Mesendoderm (in vitro differentiated cells): ENCODE data around the gene SLC33A1.
"Not testable (repeated sequence)": the region's sequence is repeated elsewhere in the genome, so short reads cannot be mapped to it uniquely, and the experiment has no call there.

Source experiments
- DNase-seq: peaks from one replicate; pipeline ENCODE4 v3.0.0; 2013
- H2AK5ac ChIP-seq: 2 replicates; pipeline ENCODE4 v1.6.1; 2013; ENCODE audit warnings: low read length, inconsistent platforms
- H2BK120ac ChIP-seq: 2 replicates; pipeline ENCODE4 v1.6.1; 2013; ENCODE audit warnings: low read depth, mild to moderate bottlenecking, low read length, moderate library complexity, mixed read lengths
- H2BK15ac ChIP-seq: replicated peaks from 2 replicates; pipeline ENCODE4 v1.6.1; 2013; ENCODE audit warnings: low read depth, mild to moderate bottlenecking, moderate library complexity
- H2BK5ac ChIP-seq: 2 replicates; pipeline ENCODE4 v1.6.1; 2013; ENCODE audit warnings: low read length, inconsistent platforms
- H3K18ac ChIP-seq: 2 replicates; pipeline ENCODE4 v1.6.1; 2013; ENCODE audit warnings: mild to moderate bottlenecking, low read length, mixed read lengths
- H3K23ac ChIP-seq: one replicate; pipeline ENCODE4 v1.6.1; 2013; ENCODE audit warnings: low read length
- H3K27ac ChIP-seq: 2 replicates; pipeline ENCODE4 v1.5.1; 2013; ENCODE audit warnings: low read depth, mild to moderate bottlenecking, inconsistent platforms, low read length, moderate library complexity
- H3K27me3 ChIP-seq: 2 replicates; pipeline ENCODE4 v1.6.1; 2013; ENCODE audit warnings: low read length, control low read depth, mild to moderate bottlenecking, inconsistent platforms; ENCODE audit not compliant: insufficient read depth, poor library complexity
- H3K36me3 ChIP-seq: 2 replicates; pipeline ENCODE4 v1.6.1; 2013; ENCODE audit warnings: low read length, inconsistent platforms; ENCODE audit not compliant: control insufficient read depth, insufficient read depth
- H3K4ac ChIP-seq: one replicate; pipeline ENCODE4 v1.6.1; 2013; ENCODE audit warnings: low read depth, mild to moderate bottlenecking, low read length, moderate library complexity
- H3K4me1 ChIP-seq: 2 replicates; pipeline ENCODE4 v1.6.1; 2013; ENCODE audit warnings: low read depth, low read length, inconsistent platforms; ENCODE audit not compliant: control insufficient read depth
- H3K4me2 ChIP-seq: 2 replicates; pipeline ENCODE4 v1.6.1; 2013; ENCODE audit warnings: low read length
- H3K4me3 ChIP-seq: 2 replicates; pipeline ENCODE4 v1.5.1; 2013; ENCODE audit warnings: mild to moderate bottlenecking, low read length
- H3K56ac ChIP-seq: one replicate; pipeline ENCODE4 v1.6.1; 2013; ENCODE audit warnings: low read length
- H3K79me1 ChIP-seq: 2 replicates; pipeline ENCODE4 v1.6.1; 2013; ENCODE audit warnings: low read length, inconsistent platforms
- H3K79me2 ChIP-seq: 2 replicates; pipeline ENCODE4 v1.6.1; 2013; ENCODE audit warnings: mild to moderate bottlenecking, low read length; ENCODE audit not compliant: control insufficient read depth, insufficient read depth
- H3K9ac ChIP-seq: 2 replicates; pipeline ENCODE4 v1.6.1; 2013; ENCODE audit warnings: low read length, inconsistent platforms
- H4K5ac ChIP-seq: one replicate; pipeline ENCODE4 v1.6.1; 2013; ENCODE audit warnings: low read length
- H4K8ac ChIP-seq: one replicate; pipeline ENCODE4 v1.6.1; 2013; ENCODE audit warnings: low read depth, mild to moderate bottlenecking, control low read depth, low read length, moderate library complexity
- WGBS: extraction: QIAGEN DNeasy Blood & Tissue Kit; methylation state at CpG from one replicate; pipeline ENCODE4 v1.1.7; 2013; ENCODE audit warnings: low lambda C conversion rate, missing lambda C conversion rate; ENCODE audit not compliant: insufficient coverage; ENCODE audit errors: extremely low coverage; 5-methylcytosine and 5-hydroxymethylcytosine counted together

The SLC33A1 gene

DNA sequence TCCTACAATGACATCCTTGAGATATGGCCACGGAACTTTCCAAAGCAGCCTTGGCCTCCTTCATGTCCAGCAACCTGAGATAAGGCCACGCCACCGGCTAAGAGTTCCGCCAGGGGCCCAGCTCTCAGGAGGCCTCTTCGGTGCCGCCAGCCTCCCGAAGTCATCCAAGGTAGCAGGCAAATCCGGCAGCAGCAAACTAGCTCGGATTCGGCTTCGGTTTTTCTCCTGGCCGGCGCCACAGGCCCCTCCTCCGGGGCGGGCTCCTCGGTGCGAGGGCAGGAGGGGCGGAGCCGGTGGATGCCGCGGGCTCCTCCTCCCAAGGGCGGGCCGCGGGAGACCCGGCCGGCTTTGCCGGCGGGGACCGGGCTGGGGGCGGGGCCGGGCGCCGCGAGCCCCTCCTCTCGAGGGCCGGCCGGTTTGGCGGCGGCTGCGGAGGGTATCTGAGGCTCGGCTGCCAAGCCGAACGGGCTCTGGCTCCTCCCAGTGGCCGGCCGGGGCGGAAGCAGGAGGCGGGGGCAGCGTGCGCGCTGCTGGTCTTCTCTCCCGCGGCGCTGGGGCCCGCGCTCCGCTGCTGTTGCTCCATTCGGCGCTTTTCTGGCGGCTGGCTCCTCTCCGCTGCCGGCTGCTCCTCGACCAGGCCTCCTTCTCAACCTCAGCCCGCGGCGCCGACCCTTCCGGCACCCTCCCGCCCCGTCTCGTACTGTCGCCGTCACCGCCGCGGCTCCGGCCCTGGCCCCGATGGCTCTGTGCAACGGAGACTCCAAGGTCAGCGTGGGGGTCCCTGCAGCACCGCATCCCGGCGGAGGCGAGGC, 16.1 kb upstream of the SLC33A1 start, which contains the start of gene GMPS:
TSS of gene GMPS (plus strand) at position 518 of the 812 bp plus-strand sequence. CDS start at position 739, 221 bp downstream.
- H3K4ac ChIP-seq = peak within 1 kb of the TSS; percentile 71
- peak within 1 kb of the TSS; percentile 81 for H4K8ac ChIP-seq
- H3K23ac ChIP-seq = peak within 1 kb of the TSS; percentile 86
- H4K5ac ChIP-seq = no peak within 1 kb of the TSS
- H3K79me1 ChIP-seq = no peaks in the 10 kb centered on the region
- H2AK5ac ChIP-seq = no peak within 1 kb of the TSS
- H2BK120ac ChIP-seq = peak within 1 kb of the TSS; percentile 22
- H2BK5ac ChIP-seq = peak within 1 kb of the TSS; percentile 67
- peak within 1 kb of the TSS; percentile 82 for H3K9ac ChIP-seq
- no CpG with 5 or more reads among the region's 83 CpGs for WGBS
- DNase-seq = peak; percentile 97
- H3K79me2 ChIP-seq = peaks cover 36% of the 10 kb centered on the region
- peak within 1 kb of the TSS; percentile 60 for H3K4me2 ChIP-seq
- peak within 1 kb of the TSS; percentile 63 for H3K4me3 ChIP-seq
- no peaks in the 10 kb centered on the region for H3K4me1 ChIP-seq
- no peak within 1 kb of the TSS for H2BK15ac ChIP-seq
- peak within 1 kb of the TSS; percentile 86 for H3K18ac ChIP-seq
- H3K27me3 ChIP-seq = no peaks in the 10 kb centered on the region
- H3K27ac ChIP-seq = peak within 1 kb of the TSS; percentile 92
- peak within 1 kb of the TSS; percentile 100 for H3K56ac ChIP-seq
- no peaks in the 10 kb centered on the region for H3K36me3 ChIP-seq

- no peak overlapping the region for H4K5ac ChIP-seq
- H3K9ac ChIP-seq = peak overlapping the region; percentile 40
- no CpG with 5 or more reads among the region's 3 CpGs for WGBS
- no peak overlapping the region for H2BK120ac ChIP-seq
- no peaks in the 10 kb centered on the region for H3K4me1 ChIP-seq
- no peaks in the 10 kb centered on the region for H3K36me3 ChIP-seq
- H4K8ac ChIP-seq = peak overlapping the region; percentile 81
- H3K4me2 ChIP-seq = peak overlapping the region; percentile 2
- DNase-seq = no peak
- H3K4ac ChIP-seq = no peak overlapping the region
- H3K56ac ChIP-seq = peak overlapping the region; percentile 56
- H3K23ac ChIP-seq = no peak overlapping the region
- H3K4me3 ChIP-seq = no peak overlapping the region
- no peaks in the 10 kb centered on the region for H3K27me3 ChIP-seq
- no peak overlapping the region for H2BK15ac ChIP-seq
- no peak overlapping the region for H2BK5ac ChIP-seq
- peak overlapping the region; percentile 6 for H3K18ac ChIP-seq
- H2AK5ac ChIP-seq = no peak overlapping the region
- peak overlapping the region; percentile 7 for H3K27ac ChIP-seq
- no peaks in the 10 kb centered on the region for H3K79me1 ChIP-seq
- peaks cover 30% of the 10 kb centered on the region for H3K79me2 ChIP-seq
Measured at GRCh38 chr3:155869691-155870090, 15.5 kb upstream of the SLC33A1 start.

GRCh38 chr3:155863072-155863784, 9.0 kb upstream of the SLC33A1 start:
- no CpG with 5 or more reads among the region's 12 CpGs for WGBS
- Histone ChIP-seq H3K36me3 (no peaks in the 10 kb centered on the region), H3K4ac (no peak overlapping the region), H3K23ac (no peak overlapping the region), H4K5ac (no peak overlapping the region), H2BK5ac (no peak overlapping the region), H3K4me1 (no peaks in the 10 kb centered on the region), H3K27ac (no peak overlapping the region), H2BK15ac (no peak overlapping the region), H3K9ac (no peak overlapping the region), H3K4me3 (no peak overlapping the region), H2AK5ac (no peak overlapping the region), H3K27me3 (no peaks in the 10 kb centered on the region), H3K79me1 (no peaks in the 10 kb centered on the region), H4K8ac (no peak overlapping the region), H3K79me2 (no peaks in the 10 kb centered on the region), H3K56ac (no peak overlapping the region), H2BK120ac (no peak overlapping the region), H3K18ac (no peak overlapping the region), H3K4me2 (no peak overlapping the region)
- no peak for DNase-seq

GRCh38 chr3:155862290-155862982, 8.2 kb upstream of the SLC33A1 start:
- not testable (repeated sequence) for H3K4me1 ChIP-seq, H3K4me2 ChIP-seq, H3K18ac ChIP-seq, H2BK120ac ChIP-seq, H4K8ac ChIP-seq, H3K36me3 ChIP-seq, H4K5ac ChIP-seq, H3K56ac ChIP-seq, H3K79me1 ChIP-seq, H3K27me3 ChIP-seq, H2BK15ac ChIP-seq, H3K4me3 ChIP-seq, H3K4ac ChIP-seq, H3K9ac ChIP-seq, H2BK5ac ChIP-seq, H2AK5ac ChIP-seq, H3K79me2 ChIP-seq, H3K23ac ChIP-seq, H3K27ac ChIP-seq
- DNase-seq = peak; percentile 67
- no CpG with 5 or more reads among the region's 12 CpGs for WGBS

DNA sequence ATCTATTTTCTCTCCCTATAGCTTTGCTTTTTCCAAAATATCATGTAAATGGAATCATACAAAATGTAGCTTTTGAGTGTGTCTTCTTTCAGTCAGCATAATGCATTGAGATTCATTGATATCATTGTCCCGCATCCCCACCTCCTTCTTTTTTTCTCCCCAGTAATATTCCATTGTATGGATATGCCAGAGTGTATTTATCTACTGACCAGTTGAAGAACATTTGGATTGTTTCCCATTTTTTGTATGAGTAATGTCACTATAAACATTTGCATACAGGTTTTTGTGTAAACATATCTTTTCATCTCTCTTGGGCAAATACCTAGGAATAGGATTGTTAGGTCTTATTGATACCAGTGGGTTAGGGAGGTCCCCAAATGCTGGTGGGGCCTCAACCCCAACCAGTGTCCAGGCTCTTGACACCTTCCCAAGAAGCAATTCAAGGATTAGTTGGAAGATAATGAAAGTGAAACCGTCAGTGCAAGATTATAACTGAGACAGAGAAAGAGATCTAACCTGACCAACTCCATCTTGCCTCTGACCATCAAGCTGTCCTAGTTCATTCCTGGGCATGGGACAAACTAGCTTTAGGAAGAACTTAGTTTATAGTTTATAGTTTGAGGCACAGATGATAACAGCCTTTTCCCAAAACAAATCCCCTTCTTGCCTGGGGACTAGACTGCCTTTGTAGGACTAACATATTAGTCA, 7.4 kb upstream of the SLC33A1 start:
- Histone ChIP-seq H3K23ac (no peak overlapping the region), H3K36me3 (no peaks in the 10 kb centered on the region), H2AK5ac (no peak overlapping the region), H3K4me3 (no peak overlapping the region), H3K4me1 (no peaks in the 10 kb centered on the region), H3K56ac (no peak overlapping the region), H2BK120ac (no peak overlapping the region), H2BK15ac (no peak overlapping the region), H3K27ac (no peak overlapping the region), H3K27me3 (no peaks in the 10 kb centered on the region), H3K79me2 (no peaks in the 10 kb centered on the region), H4K8ac (no peak overlapping the region), H3K4ac (no peak overlapping the region), H3K79me1 (no peaks in the 10 kb centered on the region), H2BK5ac (no peak overlapping the region), H4K5ac (no peak overlapping the region), H3K4me2 (no peak overlapping the region), H3K18ac (no peak overlapping the region), H3K9ac (no peak overlapping the region)
- DNase-seq = no peak
- WGBS = no CpG with 5 or more reads among the region's 2 CpGs
